PC-9 (cell line): ENCODE measurements around the gene RING1.

Experiments
- CTCF ChIP-seq: fragments of 200-600 bp; sonication (generic); conservative IDR thresholded peaks from 2 replicates; pipeline ENCODE4 v1.6.1; 2017; ENCODE audit warnings: mixed run types, antibody characterized with exemption, mild to moderate bottlenecking, moderate library complexity
- EZH2 ChIP-seq: fragments of 200-600 bp; sonication (generic); IDR thresholded peaks from 2 replicates; pipeline ENCODE4 v1.8.0; 2017; ENCODE audit warnings: antibody characterized with exemption, low read depth

- no peak for TF ChIP-seq CTCF
- TF ChIP-seq EZH2: no peak
Measured at GRCh38 chr6:33168284-33168601, 40.1 kb upstream of the RING1 start.
